Gastroesophageal sphincter (tissue), 3 donors: Measurements from ENCODE around the gene DYSF.

Experiments
- CTCF ChIP-seq, 4 experiments: fragments of 200-600 bp in 2 of 4; fragments of 450-650 bp in 2 of 4; sonication (generic) in 1 of 4; IDR thresholded peaks; one replicate each; pipeline ENCODE4 v1.5.1; 2017 to 2019; ENCODE audit warnings: antibody characterized with exemption in 4 of 4, mild to moderate bottlenecking in 2 of 4, moderate library complexity in 2 of 4
- EP300 ChIP-seq: sonication (generic); formaldehyde crosslinking; IDR thresholded peaks from one replicate; pipeline ENCODE4 v1.6.1; 2017; ENCODE audit warnings: antibody characterized with exemption, mild to moderate bottlenecking

DNA sequence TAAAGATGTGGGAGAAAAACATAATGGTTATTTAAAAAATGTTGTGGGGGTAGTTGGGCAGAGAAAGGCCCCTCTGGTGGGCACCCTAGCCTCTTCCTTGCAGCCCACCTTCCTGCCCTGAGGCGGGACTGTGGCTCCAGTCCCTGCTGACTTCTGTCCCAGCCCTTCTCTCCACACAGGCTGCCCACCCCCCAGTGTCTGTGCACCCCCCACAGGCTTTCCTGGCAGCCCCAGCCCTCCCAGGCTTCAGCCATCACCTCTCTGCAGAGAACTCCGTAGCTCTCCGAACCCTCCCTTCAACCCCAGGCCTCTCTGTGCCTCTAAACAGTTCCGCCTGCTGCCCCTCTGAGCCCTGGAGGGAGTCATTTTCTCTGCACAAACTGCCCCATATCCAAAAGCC, 75.4 kb downstream of the DYSF start:
- TF ChIP-seq CTCF (IDR thresholded peaks at IDR 0.05) (no peak), EP300 (no peak)
